HG03469 (cell line): ENCODE measurements around the gene JMJD4.
A peak's percentile ranks its signal among the peaks of the same experiment; 100 is the strongest.

Experiments used
- ATAC-seq: cut with Tn5 transposase; IDR thresholded peaks from one replicate; pipeline ENCODE4 v1.9.1; 2021; ENCODE audit warnings: mild to moderate bottlenecking, moderate library complexity, moderate number of reproducible peaks; ENCODE audit not compliant: unreplicated experiment

The JMJD4 gene

DNA sequence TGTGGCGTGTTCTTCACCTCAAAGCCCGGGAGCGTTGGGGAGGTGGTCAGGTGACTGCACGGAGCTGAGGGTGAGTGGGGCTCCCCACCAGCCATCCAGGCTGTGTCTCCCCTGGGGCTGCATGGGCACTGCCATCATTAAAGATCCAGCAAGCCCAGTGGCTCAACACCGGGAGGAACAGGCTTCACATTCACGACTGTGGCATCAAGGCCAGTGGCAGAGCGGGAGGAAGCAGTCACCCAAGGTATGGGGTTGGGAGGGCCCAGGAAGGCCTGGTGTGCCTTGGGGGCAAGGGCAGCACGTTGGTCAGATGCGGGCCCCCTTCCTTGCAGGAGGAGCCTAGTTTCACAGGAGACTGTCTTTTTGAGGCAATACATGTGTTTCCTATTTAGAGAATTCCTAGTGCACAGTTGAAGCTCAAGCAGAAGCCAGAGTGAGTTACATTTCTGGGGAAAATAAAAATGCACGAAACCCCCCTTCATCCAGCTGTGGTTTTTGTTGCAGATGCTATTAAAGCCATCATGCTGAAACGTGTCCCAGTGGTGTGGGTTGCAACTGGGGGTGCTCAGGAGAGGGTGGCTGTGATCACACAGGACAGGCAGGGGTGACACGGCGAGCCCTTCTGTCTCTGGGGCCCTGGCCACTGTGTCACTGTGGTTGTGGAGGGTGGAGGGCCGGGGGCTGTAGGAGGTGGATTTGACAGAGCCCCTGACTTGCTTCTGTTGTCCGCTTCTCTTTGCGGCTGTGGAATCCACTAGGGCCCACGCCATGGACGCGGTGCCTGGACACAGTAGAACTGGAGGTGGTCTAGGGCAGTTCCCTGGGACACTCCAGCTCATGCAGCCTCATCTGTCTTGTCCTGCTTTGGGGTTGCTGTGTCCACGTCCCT is 34.2 kb upstream of the JMJD4 start:
- no peak for ATAC-seq

DNA sequence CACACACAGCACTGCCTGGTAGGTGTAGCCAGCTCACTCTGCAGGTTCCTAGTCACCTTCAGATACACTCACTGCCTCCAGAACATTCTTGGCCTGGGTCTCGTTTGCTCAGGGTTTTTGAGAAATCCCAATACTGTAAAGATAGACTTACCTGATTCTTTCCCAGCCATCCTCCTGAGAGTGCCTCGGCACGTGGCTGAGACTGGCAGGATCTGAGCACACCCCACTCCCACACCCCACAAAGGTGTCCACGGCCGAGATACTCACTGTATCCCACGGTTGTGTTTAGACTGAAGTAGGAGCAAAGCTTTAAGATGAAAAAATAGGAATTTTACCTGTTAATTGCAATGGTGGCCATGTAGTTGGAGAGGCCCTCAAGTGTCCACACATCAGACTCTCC is 33.5 kb upstream of the JMJD4 start:
- ATAC-seq: no peak

DNA sequence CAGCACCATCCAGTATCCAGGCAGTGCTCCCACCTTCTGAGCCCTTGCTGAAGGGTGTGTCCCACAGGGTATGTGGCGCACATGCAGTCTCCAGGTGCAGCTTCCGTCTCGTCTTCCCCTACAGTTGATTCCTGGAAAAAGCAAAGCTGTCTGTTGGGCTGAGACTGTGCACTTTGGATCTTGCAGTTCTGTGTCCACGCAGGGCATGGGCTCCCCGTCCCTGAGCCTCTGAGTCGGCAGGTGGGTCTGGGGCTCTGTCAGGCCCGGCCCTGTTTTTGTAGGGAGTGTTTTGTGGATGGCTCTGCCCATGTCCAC is 33.0 kb upstream of the JMJD4 start:
- no peak for ATAC-seq

DNA sequence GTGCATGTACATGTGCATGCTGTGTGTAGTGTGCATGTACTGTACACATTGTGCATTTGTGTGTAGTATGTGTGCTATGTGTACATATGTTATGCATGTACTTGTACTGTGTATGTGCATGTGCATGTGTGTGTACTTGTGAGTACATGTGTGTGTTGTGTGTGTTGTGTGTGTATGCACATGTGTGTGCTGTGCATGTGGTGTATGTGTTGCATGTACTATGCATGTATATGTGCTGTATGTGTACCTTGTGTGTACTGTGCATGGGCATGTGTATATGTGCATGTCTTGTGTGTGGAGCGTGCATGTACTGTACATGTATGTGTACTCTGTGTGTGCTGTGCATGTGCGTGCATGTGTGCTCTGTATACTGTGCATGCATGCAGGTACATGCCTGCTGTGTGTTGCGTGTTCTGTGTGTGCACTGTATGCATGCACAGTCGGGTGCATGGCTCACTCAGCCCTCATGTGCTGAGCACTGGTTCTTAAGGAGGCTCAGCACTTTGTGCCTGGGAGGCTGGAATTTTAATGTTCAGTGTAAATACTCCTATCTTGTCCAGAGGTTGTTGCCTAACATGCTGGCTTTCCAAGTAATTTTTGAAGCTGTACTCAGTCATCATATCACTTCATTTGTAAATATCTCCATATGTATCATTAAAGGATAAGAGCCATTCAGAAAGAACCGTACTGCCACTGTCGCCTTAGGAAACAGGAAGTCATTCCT is 32.5 kb upstream of the JMJD4 start:
- no peak for ATAC-seq

DNA sequence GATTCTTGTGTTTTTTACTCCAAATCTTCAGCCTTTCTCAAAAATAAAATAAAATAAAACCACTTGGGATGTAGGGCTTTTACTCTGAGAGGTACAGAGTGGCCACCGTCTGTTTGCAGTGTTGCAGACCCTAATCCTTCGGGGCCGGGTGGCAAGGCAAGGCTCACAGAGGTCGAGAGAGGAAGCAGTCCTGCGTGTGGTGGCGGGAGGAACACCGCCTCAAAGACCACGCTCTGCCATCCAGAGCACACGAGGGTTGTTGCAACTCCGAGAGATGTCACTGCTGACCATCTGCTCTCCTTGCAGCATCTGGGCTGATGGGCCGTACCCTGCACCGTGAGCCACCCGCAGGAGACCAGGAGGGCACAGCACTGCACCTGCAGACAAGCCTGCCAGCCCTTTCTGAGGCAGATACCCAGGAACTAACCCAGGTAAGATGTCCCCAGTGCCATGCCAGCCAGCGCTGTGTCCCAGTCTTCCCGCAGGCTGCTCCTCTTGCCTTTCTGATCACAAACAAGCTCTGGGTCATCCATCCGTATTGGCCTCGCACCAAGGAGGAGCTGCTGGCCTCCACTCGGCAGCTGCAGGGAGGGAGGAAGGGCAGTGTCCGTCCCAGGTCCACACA is 31.7 kb upstream of the JMJD4 start:
- no peak for ATAC-seq

DNA sequence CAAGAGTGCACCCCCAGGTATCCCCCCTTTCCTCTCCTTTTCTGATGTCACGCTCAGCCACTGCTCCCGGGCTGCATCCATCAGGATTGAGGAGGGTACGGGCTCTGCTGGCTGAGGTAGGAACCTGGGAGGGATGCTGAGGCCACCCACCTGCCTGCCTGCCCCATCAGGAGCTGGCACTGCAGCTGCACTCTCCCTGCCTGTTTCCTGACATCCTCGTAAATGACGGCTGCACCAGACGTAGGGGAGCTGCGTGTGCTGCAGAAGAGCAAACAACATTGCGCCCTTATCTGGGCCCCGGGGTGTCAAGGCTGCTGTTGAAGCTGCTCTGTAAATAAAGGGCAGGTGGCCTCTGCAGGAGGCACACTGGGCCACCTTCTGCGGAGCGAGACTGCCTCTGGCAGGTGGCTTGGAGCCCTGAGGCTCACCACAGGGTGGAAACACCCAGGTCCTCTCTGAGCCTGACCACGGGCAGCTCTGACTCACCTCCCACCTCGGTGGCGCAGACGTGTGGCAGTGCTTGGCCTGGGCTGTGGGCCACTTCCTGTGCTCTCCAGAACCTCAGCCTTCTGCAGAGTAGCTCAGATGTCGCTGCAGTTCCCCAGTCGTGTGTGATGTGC is 31.0 kb upstream of the JMJD4 start:
- ATAC-seq: no peak

DNA sequence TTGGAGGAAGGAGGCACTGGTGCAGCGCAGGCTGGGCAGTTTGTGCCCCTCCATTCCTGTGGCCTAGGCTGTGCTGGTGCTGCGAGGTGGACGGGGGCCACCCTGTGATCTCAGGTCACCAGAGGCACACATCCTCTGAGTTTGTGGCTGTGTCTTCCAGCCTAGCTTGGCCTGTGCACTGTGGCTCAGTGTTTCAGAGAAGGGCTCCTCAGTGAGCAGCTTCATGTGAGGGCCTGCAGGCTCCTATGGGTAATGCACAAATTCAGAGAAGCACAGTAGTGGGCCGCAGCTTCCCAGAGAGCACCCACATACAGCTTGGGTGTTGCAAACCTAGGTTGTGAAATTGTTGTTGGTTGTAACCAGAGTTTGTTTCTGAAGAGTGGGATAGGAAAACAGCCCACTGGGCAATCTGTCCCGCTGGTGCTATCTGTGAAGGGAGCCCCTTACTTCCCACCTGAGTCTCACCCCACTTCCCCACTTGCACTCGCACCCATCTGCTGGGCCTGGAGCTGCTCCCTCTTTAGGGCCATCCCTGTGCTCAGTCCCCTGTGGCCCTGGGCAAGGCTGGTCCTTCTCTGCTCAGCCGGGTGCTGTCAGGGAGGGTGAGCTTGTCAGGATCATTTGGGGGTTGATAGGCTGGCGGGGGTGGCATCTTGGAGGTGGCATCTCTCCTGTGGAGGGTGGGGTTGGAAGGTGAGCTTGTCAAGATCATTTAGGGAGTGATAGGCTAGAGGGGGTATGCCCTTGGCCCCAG is 30.3 kb upstream of the JMJD4 start:
- no peak for ATAC-seq

DNA sequence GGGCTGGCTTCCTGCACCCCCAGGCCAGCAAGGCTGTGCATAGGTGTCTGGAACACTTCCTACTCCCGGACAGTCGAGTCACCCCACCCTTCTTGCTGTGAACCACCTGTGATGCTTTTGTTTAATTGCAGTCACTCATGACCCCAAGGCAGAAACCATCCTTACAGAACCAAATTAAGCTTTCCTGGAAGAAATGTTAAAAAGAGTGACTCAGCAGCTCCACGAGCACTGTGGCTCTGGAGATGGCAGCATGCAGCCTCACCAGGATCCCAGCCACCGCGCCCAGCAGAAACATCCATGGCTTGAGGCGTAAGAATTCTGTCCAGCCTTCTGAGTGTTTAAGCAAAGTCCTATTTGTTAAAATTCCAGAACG is 28.9 kb upstream of the JMJD4 start:
- no peak for ATAC-seq

DNA sequence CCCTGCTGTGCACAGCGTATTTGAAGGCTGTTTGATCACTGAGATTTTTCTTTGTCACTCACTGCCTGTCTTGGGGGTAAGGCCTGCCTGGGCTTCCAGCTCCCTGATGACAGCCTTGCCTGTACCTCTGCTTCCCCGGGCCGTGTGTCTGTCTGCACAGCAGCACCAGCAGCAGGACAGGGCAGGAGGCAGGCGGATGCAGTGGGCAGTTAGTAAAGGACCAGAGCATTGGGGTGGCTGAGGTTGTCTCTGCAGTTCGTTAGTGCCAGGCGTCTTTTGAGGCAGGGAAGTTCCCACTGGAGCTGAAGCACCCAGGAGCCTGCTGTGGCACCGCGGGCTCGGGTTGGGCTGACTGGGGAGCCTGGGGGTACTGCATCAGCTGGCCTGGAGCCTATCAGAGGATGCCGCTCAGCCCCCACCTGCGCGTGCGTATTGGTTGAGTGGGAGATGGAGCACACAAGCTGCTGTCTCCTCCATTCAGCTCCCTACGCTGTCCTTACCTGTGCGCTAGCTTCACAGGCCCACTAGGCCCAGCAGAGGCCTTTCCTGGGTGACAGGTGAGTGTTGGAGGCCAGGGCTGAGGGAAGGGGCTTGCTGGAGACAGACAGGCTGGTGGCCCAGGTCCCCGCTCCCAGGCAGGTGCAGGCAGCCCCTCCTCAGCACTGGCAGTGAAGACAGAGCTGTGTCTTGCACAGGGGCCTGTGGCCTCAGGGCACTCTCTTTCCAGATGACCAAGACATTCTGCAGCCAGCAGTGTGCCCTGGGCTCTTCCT is 28.3 kb upstream of the JMJD4 start:
- no peak for ATAC-seq

DNA sequence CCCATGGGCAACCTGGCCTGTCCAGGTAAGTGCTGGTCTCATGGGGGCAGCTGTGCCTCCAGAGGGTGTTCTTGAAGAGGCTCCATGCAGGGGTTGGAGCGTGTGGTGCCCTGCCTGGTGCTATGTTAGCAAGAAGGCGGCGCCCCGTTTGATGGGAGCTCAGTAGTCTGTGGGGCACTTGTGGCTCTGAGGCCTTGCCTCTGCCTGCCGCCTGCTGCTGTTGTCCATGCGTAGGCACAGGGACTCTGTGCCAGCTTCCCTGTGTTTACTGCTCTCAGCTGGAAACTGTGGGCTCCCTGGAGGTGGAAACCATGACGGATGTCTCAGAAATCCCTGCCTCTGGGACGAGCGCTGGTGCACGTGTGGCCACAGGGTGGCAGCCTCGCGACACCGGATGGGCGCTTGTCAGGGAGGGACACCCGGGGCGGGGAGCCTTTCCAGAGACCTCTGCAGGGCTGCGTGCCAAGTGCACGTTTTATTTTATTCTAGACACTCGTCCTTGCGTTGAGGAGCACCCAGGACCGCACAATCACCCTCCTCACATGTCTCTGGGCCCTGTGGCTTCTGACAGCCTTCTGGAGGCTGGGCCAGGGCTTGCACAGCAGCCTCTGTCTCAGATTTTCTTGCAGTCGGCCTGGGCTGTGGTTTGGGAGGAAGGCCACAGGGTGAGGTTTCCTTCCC is 27.3 kb upstream of the JMJD4 start:
- peak; percentile 51 for ATAC-seq

DNA sequence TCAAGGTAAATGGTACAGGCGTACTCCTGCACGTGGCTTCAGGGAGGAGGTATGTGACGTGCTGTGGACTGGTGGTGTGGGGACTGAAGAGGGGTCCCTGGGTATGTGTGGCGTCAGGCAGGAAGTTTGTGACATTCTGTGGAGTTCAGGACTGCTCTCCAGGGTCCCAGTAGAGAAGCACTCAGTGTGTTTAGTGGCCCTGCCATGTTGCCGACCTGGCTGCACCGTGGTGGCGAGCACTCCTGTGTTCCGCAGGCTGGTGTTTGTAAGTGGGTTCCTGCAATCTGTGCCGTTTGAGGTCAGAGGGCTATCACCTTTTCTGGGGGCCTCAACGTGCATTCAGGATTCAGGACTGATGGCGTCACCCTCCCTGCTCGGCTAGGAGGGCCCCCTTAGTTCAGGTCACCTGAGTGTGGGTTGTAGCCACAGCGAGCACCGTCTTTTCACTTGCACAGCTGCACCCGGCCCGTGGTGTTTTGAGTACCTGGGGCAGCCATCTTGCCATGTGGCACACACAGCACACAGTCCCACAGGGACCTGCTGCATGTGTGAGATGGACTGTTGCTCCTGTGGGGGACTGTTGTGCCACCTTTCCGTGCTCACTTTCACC is 26.6 kb upstream of the JMJD4 start:
- no peak for ATAC-seq

DNA sequence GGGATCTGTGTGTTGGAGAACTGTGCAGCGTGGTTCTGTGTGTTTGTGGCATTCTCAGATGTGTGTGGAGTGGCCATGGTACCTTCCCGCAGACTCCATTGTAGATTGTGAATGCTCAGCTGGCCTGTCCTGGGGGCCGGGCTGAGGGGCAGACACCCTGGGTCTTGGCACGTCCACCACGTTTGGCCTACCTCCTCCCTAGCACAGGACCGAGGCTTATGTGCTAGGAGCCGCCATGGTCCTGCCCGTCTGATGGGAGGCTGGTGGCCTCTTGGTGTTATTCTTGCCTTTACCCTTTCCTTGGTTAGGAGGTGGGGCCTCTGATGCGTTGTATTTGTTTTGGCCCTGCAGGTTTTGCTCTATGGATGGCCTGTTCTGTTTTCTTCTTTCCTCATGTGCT is 25.3 kb upstream of the JMJD4 start:
- no peak for ATAC-seq

DNA sequence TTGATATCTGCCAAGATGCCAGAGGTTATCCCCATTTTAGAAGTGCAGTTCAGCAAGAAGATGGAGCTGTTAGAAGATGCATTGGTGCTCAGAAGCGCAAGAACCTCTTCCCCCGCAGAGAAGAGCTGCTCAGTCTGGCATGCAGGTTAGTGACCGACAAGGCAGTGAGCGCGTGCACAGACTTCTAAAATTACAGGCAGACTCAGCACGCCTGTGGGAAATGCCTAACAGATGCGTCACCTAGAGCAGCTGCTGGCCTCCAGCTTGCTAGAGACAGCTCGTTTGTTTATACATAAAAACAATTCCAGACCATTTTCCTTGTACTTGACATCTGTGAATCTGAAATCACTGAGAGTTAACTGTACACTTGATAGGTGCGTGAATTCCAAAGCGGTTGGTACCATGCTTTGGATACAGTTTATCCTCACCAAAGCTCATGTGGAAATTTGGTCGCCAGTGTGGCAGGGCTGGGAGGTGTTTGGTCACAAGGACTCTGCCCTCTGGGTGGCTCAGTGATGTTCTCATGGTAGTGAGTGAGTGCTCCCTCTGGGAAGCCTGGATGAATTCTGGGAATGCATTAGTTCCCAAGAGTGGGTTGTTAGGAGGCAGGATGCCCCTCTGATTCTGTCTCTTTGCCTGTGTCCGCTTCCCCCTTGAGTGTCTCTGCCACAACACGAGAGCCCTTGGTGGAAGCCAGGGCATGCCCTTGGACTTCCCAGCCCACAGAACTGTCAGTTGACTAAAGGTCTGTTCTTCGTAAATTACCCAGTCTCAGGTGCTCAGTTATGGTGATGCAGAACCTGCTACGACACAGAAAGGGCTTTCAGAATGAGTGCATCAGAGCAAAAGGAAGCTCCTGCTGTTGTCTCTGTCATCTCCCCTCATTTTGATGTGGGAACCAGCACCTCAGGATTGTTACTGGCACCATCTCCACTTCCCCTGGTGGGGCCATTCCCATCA is 24.5 kb upstream of the JMJD4 start:
- ATAC-seq: no peak

DNA sequence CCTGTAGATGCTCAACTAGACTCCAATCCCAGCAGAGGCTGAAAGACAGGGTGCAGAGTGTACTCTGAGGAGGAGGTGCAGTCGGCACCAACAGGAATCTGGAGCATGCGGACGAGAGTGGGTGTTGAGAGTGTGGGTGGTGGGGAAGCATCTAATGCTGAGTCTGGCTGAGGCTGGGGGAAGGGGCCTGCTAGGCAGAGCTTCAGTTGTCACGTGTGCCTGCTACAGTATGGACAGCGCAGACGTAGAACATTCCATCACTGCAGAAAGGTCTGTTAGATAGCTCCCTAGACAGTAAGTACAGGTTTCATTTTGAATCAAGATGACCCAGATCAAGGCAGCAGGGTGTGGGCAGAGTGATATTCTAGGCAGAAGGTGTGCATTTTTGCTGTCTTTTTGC is 23.3 kb upstream of the JMJD4 start:
- ATAC-seq: peak; percentile 68

DNA sequence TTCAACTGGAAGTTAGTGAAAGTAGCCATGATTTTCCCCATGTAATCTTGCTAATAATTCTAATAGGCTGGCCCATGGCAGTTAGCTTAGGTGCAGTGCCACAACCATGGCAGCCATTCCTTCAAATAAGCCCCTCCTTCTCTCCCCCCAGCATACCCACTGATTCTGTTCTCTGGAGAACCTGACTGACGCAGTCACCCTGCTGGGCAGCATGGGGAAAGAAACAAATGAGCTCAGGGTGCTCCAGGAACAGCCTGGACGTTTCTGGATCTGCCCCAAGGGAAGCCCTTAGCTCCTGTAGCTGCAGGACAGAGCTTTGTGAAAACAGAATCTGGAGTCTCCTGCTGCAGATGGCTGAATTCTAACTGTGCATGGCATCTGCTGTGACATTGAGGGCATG is 22.7 kb upstream of the JMJD4 start:
- no peak for ATAC-seq

DNA sequence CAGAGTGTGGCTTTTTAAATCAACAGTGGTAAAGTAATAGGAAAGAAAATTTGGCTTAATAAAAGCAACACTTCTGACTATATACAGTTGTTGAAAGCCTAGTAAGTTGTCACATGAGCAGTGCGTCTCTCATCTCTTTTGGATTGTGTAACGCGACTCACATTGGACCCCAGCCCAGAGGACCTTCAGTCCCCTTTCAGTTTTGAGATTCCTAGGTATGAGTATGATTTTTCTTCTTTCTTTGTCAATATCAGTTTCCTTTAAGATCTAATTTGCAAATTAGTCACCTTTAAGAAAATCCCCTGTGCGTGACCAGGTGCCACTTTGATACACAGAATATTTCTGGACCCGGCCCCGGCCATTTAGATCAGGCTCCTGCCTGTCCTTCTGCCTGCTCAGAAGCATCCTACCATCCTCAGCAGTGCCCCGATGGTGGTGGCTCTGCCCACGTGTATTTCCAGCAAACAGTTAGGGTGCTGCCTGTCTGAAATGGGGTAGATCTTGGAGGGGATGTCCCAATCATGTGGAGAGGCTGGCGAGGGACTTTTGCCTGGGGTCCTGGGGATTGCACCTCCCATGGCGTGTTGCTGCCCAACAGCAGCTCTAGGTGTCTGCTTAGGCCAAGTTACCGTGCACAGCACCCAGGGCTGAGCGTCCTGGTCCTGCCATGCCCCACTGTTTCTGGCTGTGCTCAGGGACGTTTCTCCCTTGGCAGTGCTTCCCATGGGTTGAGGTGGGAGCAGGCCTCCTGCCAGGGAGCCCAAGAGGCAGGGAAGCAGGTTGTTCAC is 21.3 kb upstream of the JMJD4 start:
- ATAC-seq: no peak

DNA sequence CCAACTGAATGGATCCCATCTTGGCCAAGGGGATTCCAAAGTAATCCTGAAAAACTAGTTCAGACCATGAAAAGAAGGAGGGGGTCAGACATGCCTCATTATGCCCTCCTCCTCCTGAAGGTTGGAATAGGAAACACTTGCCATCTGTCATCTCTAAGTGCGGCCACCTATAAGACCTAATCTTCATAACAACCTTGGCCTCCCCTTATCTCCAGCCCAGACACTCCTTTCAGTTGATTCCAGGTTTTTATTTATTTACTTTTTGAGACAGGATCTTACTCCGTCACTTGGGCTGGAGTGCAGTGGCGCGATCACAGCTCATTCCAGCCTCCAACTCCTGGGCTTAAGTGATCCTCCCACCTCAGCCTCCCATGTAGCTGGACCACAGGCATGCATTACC is 19.9 kb upstream of the JMJD4 start:
- ATAC-seq: no peak
